OCI-LY3 (cell line): Measurements from ENCODE around the gene CDK5R2.

Experiments
- H2AFZ ChIP-seq: fragments of 200-600, 300-600 bp; shearing (Covaris generic); 2 replicates; pipeline ENCODE4 v1.6.0; 2014; ENCODE audit warnings: antibody characterized with exemption, low read depth, low read length
- H3K27ac ChIP-seq: fragments of 200-600, 300-600 bp; sonication (generic); 2 replicates; pipeline ENCODE4 v1.5.1; 2014; ENCODE audit warnings: mild to moderate bottlenecking, low read length, moderate library complexity, mixed read lengths
- H3K27me3 ChIP-seq: fragments of 200-600, 300-600 bp; sonication (generic); 2 replicates; pipeline ENCODE4 v1.6.1; 2014; ENCODE audit warnings: low read depth, low read length, mixed read lengths
- H3K36me3 ChIP-seq: fragments of 200-600, 300-600 bp; sonication (generic); replicated peaks from 2 replicates; pipeline ENCODE3; 2014; ENCODE audit warnings: low read depth, low read length, mixed read lengths
- H3K4me1 ChIP-seq: fragments of 300-600, 200-600 bp; sonication (generic); 2 replicates; pipeline ENCODE4 v1.6.1; 2014; ENCODE audit warnings: low read length, mixed read lengths
- H3K4me2 ChIP-seq: fragments of 200-600, 300-600 bp; sonication (generic); 2 replicates; pipeline ENCODE4 v1.6.1; 2014; ENCODE audit warnings: low read length, mixed read lengths
- H3K4me3 ChIP-seq: fragments of 300-600, 200-600 bp; sonication (generic); 2 replicates; pipeline ENCODE4 v1.5.1; 2014; ENCODE audit warnings: antibody characterized with exemption, mild to moderate bottlenecking, low read length, moderate library complexity
- H3K79me2 ChIP-seq: fragments of 300-600, 200-600 bp; shearing (Covaris generic); 2 replicates; pipeline ENCODE4 v1.6.1; 2014; ENCODE audit warnings: mild to moderate bottlenecking, low read length, mixed read lengths
- H3K9ac ChIP-seq: fragments of 300-600, 200-600 bp; shearing (Covaris generic); 2 replicates; pipeline ENCODE4 v1.6.0; 2014; ENCODE audit warnings: mild to moderate bottlenecking, low read length, moderate library complexity
- H3K9me3 ChIP-seq: fragments of 200-600, 300-600 bp; shearing (Covaris generic); 2 replicates; pipeline ENCODE4 v1.6.1; 2014; ENCODE audit warnings: low read length, mixed read lengths; ENCODE audit not compliant: insufficient read depth
- H4K20me1 ChIP-seq: fragments of 200-600, 300-600 bp; sonication (generic); 2 replicates; pipeline ENCODE4 v1.6.1; 2016; ENCODE audit warnings: low read length, mixed read lengths; ENCODE audit not compliant: insufficient read depth
- EZH2phosphoT487 ChIP-seq: fragments of 200-600 bp; shearing (Covaris generic); IDR thresholded peaks from 2 replicates; pipeline ENCODE4 v1.6.1; 2018; ENCODE audit warnings: antibody characterized with exemption, mixed run types, low read depth
- TF ChIP-seq, protein P1 (sequence below): fragments of 200-600, 300-600 bp; sonication (generic); IDR thresholded peaks from 2 replicates; pipeline ENCODE4 v1.5.1; 2014; ENCODE audit warnings: antibody characterized with exemption, low read length, low read depth

The CDK5R2 gene

DNA sequence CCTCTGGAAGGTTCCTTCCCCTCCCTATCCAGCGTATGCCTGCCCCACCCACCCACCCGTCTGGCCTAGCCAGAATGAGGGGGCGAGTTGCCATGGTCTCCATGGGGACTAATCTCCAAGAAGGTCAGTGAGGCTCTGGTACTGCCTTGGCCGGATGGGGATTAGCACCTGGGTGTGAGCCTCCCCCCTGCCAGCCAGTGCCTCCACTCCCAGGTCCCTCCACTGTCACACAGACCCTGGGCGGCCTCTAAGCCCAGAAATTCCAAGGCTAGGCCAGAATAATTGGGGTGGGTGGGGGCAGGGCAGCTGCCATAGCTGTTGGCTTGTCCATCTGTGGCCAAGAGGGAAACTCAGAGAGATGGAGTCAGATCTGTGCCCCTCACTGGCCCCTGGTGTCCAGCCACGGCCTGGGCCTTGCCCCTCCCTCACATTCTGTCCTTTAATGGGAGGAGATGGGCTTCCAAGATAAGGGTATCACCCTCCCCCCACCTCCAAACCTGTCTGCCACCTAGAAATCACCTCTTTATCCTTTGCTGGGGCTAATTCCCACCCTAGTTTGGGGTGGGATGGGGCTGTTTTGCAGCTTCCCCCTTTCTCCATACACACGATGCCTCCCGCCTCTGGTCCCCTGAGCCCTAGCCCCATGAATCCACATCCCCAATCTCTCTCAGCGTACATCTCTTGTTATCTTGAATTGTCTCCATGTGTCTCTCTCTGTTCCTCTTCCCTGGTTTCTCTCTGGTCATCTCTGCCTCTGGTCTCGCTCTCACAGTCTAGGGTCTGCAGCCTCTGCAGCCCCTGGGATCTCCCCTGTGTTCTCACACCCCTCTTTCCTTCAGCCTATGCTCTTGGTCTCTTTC is 39.8 kb downstream of the CDK5R2 start:
- peaks cover 10% of the 10 kb centered on the region for H3K4me1 ChIP-seq
- no peaks in the 10 kb centered on the region; the same call in 1 of the 2 replicates for H3K27me3 ChIP-seq
- TF ChIP-seq, protein P1, sequence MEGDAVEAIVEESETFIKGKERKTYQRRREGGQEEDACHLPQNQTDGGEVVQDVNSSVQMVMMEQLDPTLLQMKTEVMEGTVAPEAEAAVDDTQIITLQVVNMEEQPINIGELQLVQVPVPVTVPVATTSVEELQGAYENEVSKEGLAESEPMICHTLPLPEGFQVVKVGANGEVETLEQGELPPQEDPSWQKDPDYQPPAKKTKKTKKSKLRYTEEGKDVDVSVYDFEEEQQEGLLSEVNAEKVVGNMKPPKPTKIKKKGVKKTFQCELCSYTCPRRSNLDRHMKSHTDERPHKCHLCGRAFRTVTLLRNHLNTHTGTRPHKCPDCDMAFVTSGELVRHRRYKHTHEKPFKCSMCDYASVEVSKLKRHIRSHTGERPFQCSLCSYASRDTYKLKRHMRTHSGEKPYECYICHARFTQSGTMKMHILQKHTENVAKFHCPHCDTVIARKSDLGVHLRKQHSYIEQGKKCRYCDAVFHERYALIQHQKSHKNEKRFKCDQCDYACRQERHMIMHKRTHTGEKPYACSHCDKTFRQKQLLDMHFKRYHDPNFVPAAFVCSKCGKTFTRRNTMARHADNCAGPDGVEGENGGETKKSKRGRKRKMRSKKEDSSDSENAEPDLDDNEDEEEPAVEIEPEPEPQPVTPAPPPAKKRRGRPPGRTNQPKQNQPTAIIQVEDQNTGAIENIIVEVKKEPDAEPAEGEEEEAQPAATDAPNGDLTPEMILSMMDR = no peak
- TF ChIP-seq EZH2phosphoT487 = no peak
- H3K79me2 ChIP-seq = no peaks in the 10 kb centered on the region
- H3K36me3 ChIP-seq = no peaks in the 10 kb centered on the region
- no peaks in the 10 kb centered on the region for H3K9me3 ChIP-seq
- H3K4me2 ChIP-seq = peak overlapping the region; percentile 14; the same call in 1 of the 2 replicates
- H2AFZ ChIP-seq = no peak overlapping the region
- H3K27ac ChIP-seq = no peak overlapping the region
- no peaks in the 10 kb centered on the region for H4K20me1 ChIP-seq
- H3K4me3 ChIP-seq = no peak overlapping the region
- no peak overlapping the region for H3K9ac ChIP-seq

DNA sequence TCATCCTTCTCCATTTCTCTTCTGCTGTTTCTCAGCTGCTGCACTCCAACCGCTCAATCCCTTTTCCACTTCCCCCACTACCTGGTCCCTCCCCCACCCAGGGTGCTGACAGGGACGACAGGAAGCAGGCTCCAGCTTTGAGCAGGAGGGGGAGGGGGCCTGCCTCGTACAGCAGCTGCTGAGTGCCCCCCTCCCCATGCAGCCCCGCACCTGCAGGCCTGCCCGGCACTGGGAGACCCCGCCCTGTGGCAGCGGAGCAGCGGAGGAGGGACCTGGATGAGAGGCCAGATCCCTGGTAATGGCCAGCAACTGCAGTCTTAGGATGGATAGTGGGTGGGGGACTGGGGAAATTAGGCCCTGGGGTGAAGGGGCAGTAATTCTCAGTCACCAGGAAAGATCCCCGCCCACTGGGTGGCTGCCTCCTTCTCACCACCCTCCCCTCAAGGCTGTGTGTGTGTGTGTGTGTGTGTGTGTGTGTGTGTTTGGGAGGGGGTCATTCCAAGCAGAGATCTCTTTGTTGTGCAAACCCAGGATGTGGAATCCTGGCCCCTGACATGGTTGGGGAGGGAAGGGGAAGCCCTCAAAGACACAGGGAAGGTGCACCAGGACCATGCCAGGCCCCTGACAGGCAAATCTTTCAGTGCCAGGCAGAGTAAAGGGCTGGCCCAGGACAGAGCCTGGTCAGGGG is 40.6 kb downstream of the CDK5R2 start:
- Histone ChIP-seq H3K4me2 (peak overlapping the region; percentile 14; the same call in 1 of the 2 replicates), H3K79me2 (no peaks in the 10 kb centered on the region), H3K27ac (no peak overlapping the region), H3K9ac (no peak overlapping the region), H4K20me1 (no peaks in the 10 kb centered on the region), H3K9me3 (no peaks in the 10 kb centered on the region), H2AFZ (no peak overlapping the region), H3K27me3 (no peaks in the 10 kb centered on the region; the same call in 1 of the 2 replicates), H3K4me1 (peaks cover 10% of the 10 kb centered on the region), H3K36me3 (no peaks in the 10 kb centered on the region), H3K4me3 (no peak overlapping the region)
- TF ChIP-seq, protein P1 = no peak
- no peak for TF ChIP-seq EZH2phosphoT487

DNA sequence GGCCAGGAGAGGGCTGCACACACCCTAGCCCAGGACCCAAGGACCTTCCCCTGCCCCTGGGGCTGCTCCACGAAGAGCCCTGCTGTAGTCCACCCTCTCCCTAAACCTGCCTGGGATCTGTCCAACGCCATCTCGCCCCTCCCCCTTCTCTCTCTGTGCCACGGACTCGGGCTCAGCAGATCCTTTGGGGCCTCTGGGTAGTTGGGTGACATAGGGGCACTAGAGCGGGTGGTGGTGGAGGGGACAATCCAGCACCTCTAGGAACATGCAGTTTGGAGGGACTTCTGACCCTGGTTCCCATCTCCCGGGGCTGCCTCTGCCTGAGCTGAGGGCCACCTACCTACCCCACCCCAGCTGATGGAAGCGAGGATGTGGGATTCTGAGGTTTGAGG is 41.1 kb downstream of the CDK5R2 start:
- no peaks in the 10 kb centered on the region for H3K9me3 ChIP-seq
- H3K36me3 ChIP-seq = no peaks in the 10 kb centered on the region
- H3K79me2 ChIP-seq = no peaks in the 10 kb centered on the region
- H2AFZ ChIP-seq = no peak overlapping the region
- TF ChIP-seq EZH2phosphoT487 = no peak
- TF ChIP-seq, protein P1 = no peak
- H3K4me1 ChIP-seq = peaks cover 10% of the 10 kb centered on the region
- H4K20me1 ChIP-seq = no peaks in the 10 kb centered on the region
- H3K27me3 ChIP-seq = no peaks in the 10 kb centered on the region; the same call in 1 of the 2 replicates
- no peak overlapping the region for H3K4me3 ChIP-seq
- H3K27ac ChIP-seq = no peak overlapping the region
- H3K9ac ChIP-seq = no peak overlapping the region
- no peak overlapping the region for H3K4me2 ChIP-seq

DNA sequence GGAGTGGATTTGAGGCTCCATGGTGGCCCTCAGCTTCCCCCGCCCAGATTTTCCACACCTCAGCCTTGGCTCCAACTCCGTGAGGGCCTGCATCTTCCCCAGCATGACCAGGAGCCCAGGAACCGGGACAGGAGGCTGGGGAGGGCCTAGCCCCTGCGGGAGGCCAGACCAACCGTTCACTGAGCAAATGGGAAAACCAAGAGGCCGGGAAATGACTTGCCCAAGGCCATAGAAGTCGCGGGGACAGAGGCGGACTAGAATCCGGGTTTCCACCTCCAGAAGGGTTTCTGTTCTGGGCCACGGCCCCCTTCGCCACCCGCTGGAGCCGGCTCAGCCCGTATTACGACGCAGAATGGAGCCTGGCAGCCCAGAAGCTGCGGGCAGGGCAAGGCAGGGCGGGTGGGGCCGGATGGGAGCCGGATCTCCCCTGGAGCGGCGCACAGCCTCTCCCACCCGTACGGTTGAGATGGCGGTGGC is 41.7 kb downstream of the CDK5R2 start:
- H2AFZ ChIP-seq = no peak overlapping the region
- no peak for TF ChIP-seq EZH2phosphoT487
- TF ChIP-seq, protein P1 = no peak
- no peak overlapping the region for H3K4me2 ChIP-seq
- H3K36me3 ChIP-seq = no peaks in the 10 kb centered on the region
- H4K20me1 ChIP-seq = no peaks in the 10 kb centered on the region
- no peaks in the 10 kb centered on the region for H3K9me3 ChIP-seq
- peaks cover 10% of the 10 kb centered on the region for H3K4me1 ChIP-seq
- no peaks in the 10 kb centered on the region; the same call in 1 of the 2 replicates for H3K27me3 ChIP-seq
- H3K27ac ChIP-seq = no peak overlapping the region
- H3K79me2 ChIP-seq = no peaks in the 10 kb centered on the region
- H3K4me3 ChIP-seq = no peak overlapping the region
- no peak overlapping the region for H3K9ac ChIP-seq
